ENCODE results near the gene MAP1A. TPM values are rescaled to one million over a fixed set of nuclear protein-coding genes. Genes with fewer than 3 reads are reported as not detected.

MAP1A gene
- total RNA-seq, 2 donors from 2014 or later, result 0.66 to 1.1 TPM

GRCh38 chr15:43473885-43474284 lies 43.5 kb upstream of the MAP1A start:
- Mint-ChIP-seq H3K9me3 (no peaks in the 10 kb centered on the region), H3K36me3 (ENCODE audit: low read depth) (peaks cover 84% of the 10 kb centered on the region), H3K27me3 (ENCODE audit: insufficient read depth) (no peaks in the 10 kb centered on the region), H3K4me3 (no peak overlapping the region), H3K27ac (no peak overlapping the region), H3K4me1 (no peaks in the 10 kb centered on the region)
- 96 to 97% methylated on average over 15 to 25 of the region's 25 CpGs for WGBS, 2 experiments (ENCODE audit: insufficient coverage in 1 of 2, insufficient read length in 1 of 2)
- no peak overlapping the region for H3K9ac ChIP-seq (ENCODE audit: extremely low read depth, low read length, poor library complexity, severe bottlenecking)
- H3K36me3 ChIP-seq (ENCODE audit: control insufficient read depth, insufficient read depth, low read length), result peaks cover 93% of the 10 kb centered on the region
- H3K4me1 ChIP-seq (ENCODE audit: control insufficient read depth, insufficient read depth, low read length), result no peaks in the 10 kb centered on the region
- H3K9me3 ChIP-seq (ENCODE audit: control insufficient read depth, low read length), result peaks cover 7% of the 10 kb centered on the region
- H3K27ac ChIP-seq (ENCODE audit: low read depth, low read length), result no peak overlapping the region
- no peaks in the 10 kb centered on the region for H3K27me3 ChIP-seq (ENCODE audit: control insufficient read depth, insufficient read depth, low read length, poor library complexity, severe bottlenecking)
- no peak for DNase-seq
- no peak overlapping the region for H3K4me3 ChIP-seq (ENCODE audit: low read length)
- TF ChIP-seq CTCF (conservative IDR thresholded peaks at IDR 0.05), result no peak

DNA sequence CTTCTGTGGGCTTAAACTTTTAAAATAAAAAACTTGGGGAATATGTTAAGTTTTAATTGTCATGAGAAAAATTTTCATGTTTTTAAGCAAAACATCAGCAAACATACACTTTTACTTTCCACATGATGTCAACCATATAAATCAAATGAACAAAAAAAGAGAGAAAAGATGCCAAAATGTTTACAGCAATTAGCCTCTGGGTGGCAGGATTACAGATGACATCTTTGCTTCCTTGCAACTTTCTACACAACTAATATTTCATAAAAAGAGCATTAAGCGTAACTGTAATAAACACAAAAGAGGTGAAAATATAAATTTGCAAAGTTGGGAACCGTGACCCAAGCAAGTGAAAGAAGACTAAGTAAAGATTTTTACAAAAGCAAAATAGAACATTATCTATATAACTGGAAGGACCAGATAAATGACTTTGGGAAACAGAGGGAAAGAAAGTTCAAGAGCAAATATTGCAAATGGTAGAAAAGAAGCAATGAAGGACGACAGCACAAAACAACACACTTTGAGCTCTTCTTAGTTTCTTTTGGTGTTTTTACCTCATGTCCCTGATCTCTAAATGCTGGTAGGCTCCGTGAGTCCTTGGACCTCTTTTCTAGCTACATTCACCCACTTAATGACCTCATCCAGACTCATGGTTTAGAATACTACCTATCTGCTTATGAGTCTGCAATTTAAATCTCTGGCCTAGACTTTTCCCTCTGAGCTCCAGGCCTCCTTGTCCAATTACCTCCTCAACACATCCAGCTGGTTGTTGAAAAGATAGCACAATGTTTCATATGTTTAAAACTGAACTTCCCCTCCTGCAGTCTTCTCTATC lies 33.9 kb upstream of the MAP1A start:
- H3K27ac Mint-ChIP-seq, result no peak overlapping the region
- no peaks in the 10 kb centered on the region for H3K9me3 Mint-ChIP-seq
- H3K27me3 Mint-ChIP-seq (ENCODE audit: insufficient read depth), result no peaks in the 10 kb centered on the region
- no peak overlapping the region for H3K27ac ChIP-seq (ENCODE audit: low read depth, low read length)
- TF ChIP-seq CTCF (conservative IDR thresholded peaks at IDR 0.05), result peak; percentile 54
- no peaks in the 10 kb centered on the region for H3K4me1 Mint-ChIP-seq
- no peak overlapping the region for H3K9ac ChIP-seq (ENCODE audit: extremely low read depth, low read length, poor library complexity, severe bottlenecking)
- H3K4me3 ChIP-seq (ENCODE audit: low read length), result no peak overlapping the region
- DNase-seq, result no peak
- WGBS, 2 experiments (ENCODE audit: insufficient coverage in 1 of 2, insufficient read length in 1 of 2), result 90 to 97% methylated on average over 1 to 4 of the region's 4 CpGs
- H3K27me3 ChIP-seq (ENCODE audit: control insufficient read depth, insufficient read depth, low read length, poor library complexity, severe bottlenecking), result no peaks in the 10 kb centered on the region
- H3K4me1 ChIP-seq (ENCODE audit: control insufficient read depth, insufficient read depth, low read length), result no peaks in the 10 kb centered on the region
- no peaks in the 10 kb centered on the region for H3K9me3 ChIP-seq (ENCODE audit: control insufficient read depth, low read length)
- peaks cover 72% of the 10 kb centered on the region for H3K36me3 Mint-ChIP-seq (ENCODE audit: low read depth)
- peaks cover 69% of the 10 kb centered on the region for H3K36me3 ChIP-seq (ENCODE audit: control insufficient read depth, insufficient read depth, low read length)
- no peak overlapping the region for H3K4me3 Mint-ChIP-seq

DNA sequence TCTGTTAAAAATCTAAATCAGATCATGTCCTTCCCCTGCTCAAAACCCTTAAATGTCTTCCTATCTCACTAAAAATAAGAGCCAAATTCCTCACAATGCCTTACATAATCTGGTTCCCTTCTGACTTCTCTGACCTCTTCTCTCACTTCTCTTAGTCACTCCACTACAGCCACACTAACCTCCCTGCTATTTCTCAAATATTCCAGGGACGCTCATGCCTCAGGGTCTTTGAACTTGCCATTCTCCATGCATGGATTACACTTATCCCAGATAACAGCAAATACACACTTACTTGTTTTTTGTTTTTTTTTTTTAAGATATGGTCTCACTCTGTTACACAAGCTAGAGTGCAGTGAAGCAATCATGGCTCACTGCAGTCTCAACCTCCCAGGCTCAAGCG lies 33.0 kb upstream of the MAP1A start:
- Histone ChIP-seq H3K36me3 (ENCODE audit: control insufficient read depth, insufficient read depth, low read length) (peaks cover 69% of the 10 kb centered on the region), H3K27ac (ENCODE audit: low read depth, low read length) (no peak overlapping the region), H3K27me3 (ENCODE audit: control insufficient read depth, insufficient read depth, low read length, poor library complexity, severe bottlenecking) (no peaks in the 10 kb centered on the region), H3K4me1 (ENCODE audit: control insufficient read depth, insufficient read depth, low read length) (no peaks in the 10 kb centered on the region), H3K9ac (ENCODE audit: extremely low read depth, low read length, poor library complexity, severe bottlenecking) (no peak overlapping the region), H3K4me3 (ENCODE audit: low read length) (no peak overlapping the region), H3K9me3 (ENCODE audit: control insufficient read depth, low read length) (no peaks in the 10 kb centered on the region)
- peak overlapping the region; percentile 3 for H3K27ac Mint-ChIP-seq
- H3K27me3 Mint-ChIP-seq (ENCODE audit: insufficient read depth), result no peaks in the 10 kb centered on the region
- WGBS, 2 experiments (ENCODE audit: insufficient coverage in 1 of 2, insufficient read length in 1 of 2), result 94 to 100% methylated on average over 1 to 2 of the region's 2 CpGs
- no peaks in the 10 kb centered on the region for H3K4me1 Mint-ChIP-seq
- H3K4me3 Mint-ChIP-seq, result no peak overlapping the region
- H3K9me3 Mint-ChIP-seq, result no peaks in the 10 kb centered on the region
- DNase-seq, result no peak
- H3K36me3 Mint-ChIP-seq (ENCODE audit: low read depth), result peaks cover 72% of the 10 kb centered on the region
- TF ChIP-seq CTCF (conservative IDR thresholded peaks at IDR 0.05), result no peak

All from endodermal cell (in vitro differentiated cells).